ENCODE results near the gene HIP1. TPM values are rescaled to one million over a fixed set of nuclear protein-coding genes. Genes with fewer than 3 reads are reported as not detected.

The HIP1 gene
- polyA plus RNA-seq, 2 of the 4 experiments (the other 2 are of a cell fraction), result 17.3 to 33.4 TPM

GRCh38 chr7:75639071-75639885 is 99.5 kb downstream of the HIP1 start (continued):
- TF ChIP-seq JUN (IDR thresholded peaks at IDR 0.05) (peak in 1 of 2 experiments; percentile 57; a peak in 2 of 5 replicates), KDM1A (IDR thresholded peaks at IDR 0.05; ENCODE audit: low read depth) (no peak; the same call in 1 of the 2 replicates), POLR2A (IDR thresholded peaks at IDR 0.05; ENCODE audit: low read length) (0 out of 2 replicates have a peak, but pooled peaks have one; percentile 12), CHD2 (IDR thresholded peaks at IDR 0.05; ENCODE audit: low read length, partially characterized antibody) (no peak), RFX5 (IDR thresholded peaks at IDR 0.05) (no peak), MYC (IDR thresholded peaks at IDR 0.05; ENCODE audit: borderline replicate concordance, low read length) (0 out of 2 replicates have a peak, but pooled peaks have one; percentile 19), CBX2 (IDR thresholded peaks at IDR 0.05; ENCODE audit: borderline replicate concordance, low read depth) (no peak), ZC3H11A (IDR thresholded peaks at IDR 0.05) (no peak), REST (IDR thresholded peaks at IDR 0.05) (peak; percentile 44; the same call in 1 of the 2 replicates), SMC3 (IDR thresholded peaks at IDR 0.05) (0 out of 3 replicates have a peak, but pooled peaks have one; percentile 4), MAX (IDR thresholded peaks at IDR 0.05) (peak; percentile 71), ZNF302 (CRISPR knock-in tag; IDR thresholded peaks at IDR 0.05) (no peak), EHMT2 (IDR thresholded peaks at IDR 0.05; ENCODE audit: low read depth) (no peak), NR3C1 (IDR thresholded peaks at IDR 0.05) (no peak), CEBPB (IDR thresholded peaks at IDR 0.05) (no peak), HEYL (CRISPR knock-in tag; IDR thresholded peaks at IDR 0.05) (no peak)

- POLR2A ChIA-PET, result interaction anchor here (0.9 kb wide), 1 partner anchor 12 kb away, joined by 3 read pairs; no protein-coding TSS in a partner anchor
- Histone ChIP-seq H3K9me3 (peaks cover 4% of the 10 kb centered on the region; the same call in 2 of the 3 replicates), H3K4me1 (peaks cover 17% of the 10 kb centered on the region), H3K4me3 (peak overlapping the region; percentile 86), H3K4me2 (peak overlapping the region; percentile 79), H3K27ac (peak overlapping the region; percentile 94 to 98)
- CTCF ChIA-PET, result interaction anchor here (1.3 kb wide), 1 partner anchor 30 kb away, joined by 6 read pairs; no protein-coding TSS in a partner anchor
- FAIRE-seq, result no peak
- 0% methylated on average over 19 of the region's 35 CpGs for WGBS (ENCODE audit: missing lambda C conversion rate)
- TF ChIP-seq EHF (CRISPR knock-in tag; IDR thresholded peaks at IDR 0.05) (no peak), ESRRA (IDR thresholded peaks at IDR 0.05; ENCODE audit: borderline replicate concordance, low read length) (no peak), ZSCAN20 (CRISPR knock-in tag; IDR thresholded peaks at IDR 0.05) (no peak), RARB (CRISPR knock-in tag; IDR thresholded peaks at IDR 0.05) (no peak), MAX (IDR thresholded peaks at IDR 0.05) (peak; percentile 9; the same call in 1 of the 2 replicates), ELK1 (IDR thresholded peaks at IDR 0.05; ENCODE audit: low read depth, low read length) (no peak), SMC3 (IDR thresholded peaks at IDR 0.05) (0 out of 3 replicates have a peak, but pooled peaks have one; percentile 2)
- peak; percentile 70 to 82 for ATAC-seq
- no peak for DNase-seq (ENCODE audit: low read depth in 1 of 2, low spot score in 1 of 2)
Observed at GRCh38 chr7:75638594-75639070, 100.1 kb downstream of the HIP1 start.
